ENCODE results near the gene USP2.

The USP2 gene

DNA sequence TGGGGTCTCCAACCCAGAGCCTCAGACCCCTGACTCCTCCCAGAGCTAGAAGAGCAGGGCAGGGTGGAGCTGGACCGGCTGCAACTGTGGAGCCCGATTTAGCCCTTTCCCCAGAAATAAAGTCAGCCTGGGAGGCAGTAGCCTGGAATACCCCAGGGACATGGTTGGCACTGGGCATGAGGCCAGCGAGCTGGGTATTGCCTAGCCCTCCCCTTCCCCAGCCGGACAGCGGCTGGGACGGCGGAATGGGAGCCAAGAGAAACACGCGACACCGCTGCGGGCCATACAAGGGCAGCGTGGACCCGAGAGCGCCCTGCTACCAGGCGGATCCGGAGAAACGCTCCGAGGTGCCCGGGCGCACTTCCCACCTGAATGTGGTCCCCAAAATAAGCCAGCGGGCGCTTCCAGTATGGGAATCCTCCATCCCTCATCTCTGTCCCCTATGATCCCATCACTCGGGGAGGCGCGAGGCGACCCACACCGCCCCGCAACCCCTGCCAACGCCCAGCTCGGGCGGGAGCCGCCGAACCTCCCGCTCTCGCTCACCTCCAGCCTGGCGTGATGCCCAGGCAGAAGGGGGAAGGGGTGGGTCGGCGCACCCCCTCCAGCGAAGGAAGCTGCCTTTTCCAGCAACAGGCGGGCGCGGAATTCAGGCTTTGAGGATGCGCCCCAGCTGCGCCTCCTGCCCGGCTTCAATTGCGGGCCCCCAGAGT is 65.3 kb downstream of the USP2 start:
- ChIA-PET CTCF (interaction anchor here (0.9 to 14.7 kb wide), 11 partner anchors 7 to 159 kb away, joined by 3 to 150 read pairs (median 4); partner anchors contain the start of gene CBL), POLR2A (interaction anchor here (0.9 to 1.1 kb wide), 2 partner anchors 209 to 221 kb away, joined by 3 read pairs; partner anchors contain the start of gene C2CD2L)
- no peak for DNase-seq (ENCODE audit: low read depth, low spot score)
- peak overlapping the region; percentile 73 for H3K4me3 ChIP-seq (ENCODE audit: low read depth, low read length)
- TF ChIP-seq, protein P1, sequence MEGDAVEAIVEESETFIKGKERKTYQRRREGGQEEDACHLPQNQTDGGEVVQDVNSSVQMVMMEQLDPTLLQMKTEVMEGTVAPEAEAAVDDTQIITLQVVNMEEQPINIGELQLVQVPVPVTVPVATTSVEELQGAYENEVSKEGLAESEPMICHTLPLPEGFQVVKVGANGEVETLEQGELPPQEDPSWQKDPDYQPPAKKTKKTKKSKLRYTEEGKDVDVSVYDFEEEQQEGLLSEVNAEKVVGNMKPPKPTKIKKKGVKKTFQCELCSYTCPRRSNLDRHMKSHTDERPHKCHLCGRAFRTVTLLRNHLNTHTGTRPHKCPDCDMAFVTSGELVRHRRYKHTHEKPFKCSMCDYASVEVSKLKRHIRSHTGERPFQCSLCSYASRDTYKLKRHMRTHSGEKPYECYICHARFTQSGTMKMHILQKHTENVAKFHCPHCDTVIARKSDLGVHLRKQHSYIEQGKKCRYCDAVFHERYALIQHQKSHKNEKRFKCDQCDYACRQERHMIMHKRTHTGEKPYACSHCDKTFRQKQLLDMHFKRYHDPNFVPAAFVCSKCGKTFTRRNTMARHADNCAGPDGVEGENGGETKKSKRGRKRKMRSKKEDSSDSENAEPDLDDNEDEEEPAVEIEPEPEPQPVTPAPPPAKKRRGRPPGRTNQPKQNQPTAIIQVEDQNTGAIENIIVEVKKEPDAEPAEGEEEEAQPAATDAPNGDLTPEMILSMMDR (IDR thresholded peaks at IDR 0.05; ENCODE audit: insufficient read depth, low read length, missing control alignments), result no peak

DNA sequence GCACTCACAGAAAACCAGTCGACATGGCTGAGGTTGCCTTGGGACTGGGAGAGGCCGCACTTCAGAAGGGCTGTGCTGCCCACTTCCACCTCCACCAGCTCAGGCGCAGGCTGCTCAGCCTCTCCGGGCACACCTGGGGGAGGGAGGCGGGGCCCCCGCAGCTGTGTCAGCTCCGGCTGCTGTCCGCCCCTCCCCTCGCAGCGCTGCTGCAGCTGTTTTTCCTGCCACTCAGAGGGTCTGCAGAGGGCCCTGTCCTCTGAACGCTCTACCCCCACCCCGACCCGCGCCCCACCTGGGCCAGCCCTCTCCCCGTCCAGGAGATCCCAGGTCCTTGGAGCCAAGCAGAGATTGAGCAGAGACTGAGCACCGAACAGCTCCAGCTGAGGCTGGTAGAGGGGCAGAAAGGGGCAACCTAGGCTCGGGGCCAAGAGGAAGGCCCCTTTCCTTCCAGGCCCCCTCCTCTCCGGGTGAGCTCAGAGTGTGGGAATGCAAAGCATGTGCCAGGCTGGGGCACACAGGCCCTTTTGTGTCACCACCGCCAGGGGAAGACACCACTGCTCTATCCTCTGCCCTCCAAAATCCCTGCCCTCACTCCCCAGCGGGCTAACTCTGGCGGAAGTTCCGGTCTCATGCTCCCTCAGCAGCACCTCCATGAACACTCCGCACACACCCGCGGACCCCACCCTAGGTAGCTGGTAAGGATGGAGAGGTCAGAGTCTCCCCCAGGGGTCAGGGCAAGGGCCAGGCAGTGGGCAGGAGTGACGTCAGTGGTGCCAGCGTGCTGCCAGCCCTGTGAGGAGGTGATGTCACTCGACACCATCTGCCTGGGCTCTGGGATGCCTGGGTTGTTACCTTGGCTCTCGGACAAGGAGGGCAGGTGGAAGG is 66.1 kb downstream of the USP2 start:
- ChIA-PET CTCF (interaction anchor here (1.1 to 14.7 kb wide), 10 partner anchors 8 to 159 kb away, joined by 3 to 150 read pairs (median 4); partner anchors contain the start of gene CBL), POLR2A (interaction anchor here (1.1 kb wide), 1 partner anchor 220 kb away, joined by 3 read pairs; a partner anchor contains a TSS)
- TF ChIP-seq, protein P1 (IDR thresholded peaks at IDR 0.05; ENCODE audit: insufficient read depth, low read length, missing control alignments), result peak; percentile 30
- peak overlapping the region; percentile 73 for H3K4me3 ChIP-seq (ENCODE audit: low read depth, low read length)
- DNase-seq (ENCODE audit: low read depth, low spot score), result no peak

DNA sequence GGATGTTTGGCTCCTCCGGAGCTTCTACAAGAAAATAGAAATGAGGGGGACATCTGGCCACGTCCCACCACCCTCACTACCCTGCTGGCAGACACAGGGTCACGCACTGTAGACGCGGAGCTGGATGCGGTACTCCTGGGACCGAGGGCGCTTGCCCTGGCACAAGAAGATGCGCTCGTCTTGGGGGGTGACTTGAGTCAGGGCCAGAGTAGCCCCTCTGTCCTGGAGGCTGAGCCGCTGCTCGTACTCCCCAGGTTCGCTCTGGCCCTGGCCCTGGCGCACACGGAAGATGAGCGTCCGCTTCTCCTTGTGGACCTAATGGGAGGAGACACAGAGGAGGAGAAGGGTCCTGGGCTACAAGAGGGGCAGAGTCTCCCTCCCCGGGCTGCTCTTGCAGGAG is 66.8 kb downstream of the USP2 start:
- DNase-seq (ENCODE audit: low read depth, low spot score), result no peak
- ChIA-PET POLR2A (no interaction called here), CTCF (interaction anchor here (1.3 to 14.7 kb wide), 6 partner anchors 7 to 159 kb away, joined by 3 to 150 read pairs (median 20); partner anchors contain the start of gene CBL)
- H3K4me3 ChIP-seq (ENCODE audit: low read depth, low read length), result peak overlapping the region; percentile 73
- TF ChIP-seq, protein P1 (IDR thresholded peaks at IDR 0.05; ENCODE audit: insufficient read depth, low read length, missing control alignments), result no peak

DNA sequence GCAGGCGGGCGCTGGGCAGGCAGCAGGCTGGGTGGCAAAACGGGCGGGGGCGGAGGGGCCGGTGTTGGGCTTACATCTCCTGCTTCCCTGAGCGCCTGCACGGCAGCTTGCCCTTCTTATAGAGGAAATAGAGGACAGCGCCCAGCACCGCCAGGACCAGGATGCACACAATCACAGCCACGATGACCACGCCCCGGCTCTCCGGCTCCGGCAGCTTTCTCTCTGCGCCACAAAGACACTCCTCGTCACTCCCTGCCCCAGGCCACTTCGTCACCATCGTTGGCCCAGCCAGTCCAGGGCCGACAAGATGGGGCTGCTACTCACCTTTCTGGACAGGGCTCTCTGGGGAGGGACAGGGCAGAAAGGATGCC is 70.8 kb downstream of the USP2 start:
- TF ChIP-seq, protein P1 (IDR thresholded peaks at IDR 0.05; ENCODE audit: insufficient read depth, low read length, missing control alignments), result no peak
- ChIA-PET CTCF (interaction anchor here (14.7 kb wide), 1 partner anchor 13 kb away, joined by 150 read pairs; no protein-coding TSS in a partner anchor), POLR2A (no interaction called here)

DNA sequence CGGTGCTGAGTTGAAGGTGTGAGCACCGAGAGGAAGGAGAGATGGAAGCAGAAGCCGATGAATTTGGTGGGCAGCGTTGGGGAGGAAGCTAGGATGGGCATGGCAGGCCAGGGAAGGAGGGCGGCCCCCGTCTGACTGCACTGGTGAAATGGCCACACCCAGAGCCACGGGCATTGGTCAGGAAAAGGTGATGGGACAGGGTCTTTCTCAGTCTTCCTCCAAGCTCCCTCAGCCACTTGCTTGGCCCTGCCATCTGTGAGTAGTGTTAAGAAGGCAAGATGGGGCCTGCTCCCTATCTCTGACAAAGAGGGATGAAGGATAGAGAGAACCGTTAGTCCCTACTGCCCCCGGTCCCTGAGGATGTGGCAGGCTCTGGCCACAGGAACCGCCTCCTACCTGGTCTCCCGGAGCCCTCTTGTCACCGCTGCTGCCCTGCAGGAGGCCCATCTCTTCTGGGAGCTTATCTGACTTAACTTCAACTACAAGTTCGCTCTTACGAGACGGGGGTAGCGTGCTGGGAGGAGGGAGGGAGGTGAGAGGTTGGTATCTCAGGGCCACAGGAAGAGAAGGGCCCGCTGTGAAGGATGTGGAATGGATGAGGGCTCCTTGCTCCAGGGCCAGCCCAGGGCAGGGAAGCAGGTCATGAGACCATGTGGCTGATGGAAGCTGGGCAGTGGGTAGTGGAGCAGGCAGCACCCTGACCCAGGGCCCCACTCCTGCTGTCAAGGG is 71.4 kb downstream of the USP2 start:
- CTCF ChIA-PET, result interaction anchor here (0.9 to 14.7 kb wide), 4 partner anchors 13 to 164 kb away, joined by 3 to 150 read pairs (median 4); partner anchors contain the start of gene C1QTNF5

More for the DNA sequence above, 70.8 kb downstream of the USP2 start:
- no peak overlapping the region for H3K4me3 ChIP-seq (ENCODE audit: low read depth, low read length)
- DNase-seq (ENCODE audit: low read depth, low spot score), result no peak

More for the DNA sequence above, 71.4 kb downstream of the USP2 start:
- TF ChIP-seq, protein P1 (IDR thresholded peaks at IDR 0.05; ENCODE audit: insufficient read depth, low read length, missing control alignments), result no peak
- no peak for DNase-seq (ENCODE audit: low read depth, low spot score)
- POLR2A ChIA-PET, result no interaction called here
- no peak overlapping the region for H3K4me3 ChIP-seq (ENCODE audit: low read depth, low read length)

Data from AG04449 (cell line).